SK-N-SH (cell line): ENCODE measurements around the gene RHBDL1.
A peak's percentile ranks its signal among the peaks of the same experiment; 100 is the strongest.

Experiments
- MXI1 ChIP-seq: IDR thresholded peaks from 2 replicates; pipeline ENCODE4 v1.6.1; 2012; ENCODE audit warnings: mild to moderate bottlenecking, low read depth, low read length, improper control_type of control experiment
- RAD21 ChIP-seq: IDR thresholded peaks from 2 replicates; pipeline ENCODE4 v1.6.1; 2012; ENCODE audit warnings: mild to moderate bottlenecking, low read length
- TF ChIP-seq, protein P1 (sequence below): fragments of 200-600 bp; sonication (generic); IDR thresholded peaks from 2 replicates; pipeline ENCODE4 v1.6.1; 2017; ENCODE audit warnings: antibody characterized with exemption, mild to moderate bottlenecking, moderate library complexity
- TF ChIP-seq, protein P2 (sequence below): IDR thresholded peaks from 2 replicates; pipeline ENCODE4 v1.4.0; 2012; ENCODE audit warnings: low read depth

GRCh38 chr16:661184-661821 lies 14.2 kb upstream of the RHBDL1 start:
- TF ChIP-seq MXI1: peak; percentile 13; the same call in 1 of the 2 replicates
- TF ChIP-seq, protein P1, sequence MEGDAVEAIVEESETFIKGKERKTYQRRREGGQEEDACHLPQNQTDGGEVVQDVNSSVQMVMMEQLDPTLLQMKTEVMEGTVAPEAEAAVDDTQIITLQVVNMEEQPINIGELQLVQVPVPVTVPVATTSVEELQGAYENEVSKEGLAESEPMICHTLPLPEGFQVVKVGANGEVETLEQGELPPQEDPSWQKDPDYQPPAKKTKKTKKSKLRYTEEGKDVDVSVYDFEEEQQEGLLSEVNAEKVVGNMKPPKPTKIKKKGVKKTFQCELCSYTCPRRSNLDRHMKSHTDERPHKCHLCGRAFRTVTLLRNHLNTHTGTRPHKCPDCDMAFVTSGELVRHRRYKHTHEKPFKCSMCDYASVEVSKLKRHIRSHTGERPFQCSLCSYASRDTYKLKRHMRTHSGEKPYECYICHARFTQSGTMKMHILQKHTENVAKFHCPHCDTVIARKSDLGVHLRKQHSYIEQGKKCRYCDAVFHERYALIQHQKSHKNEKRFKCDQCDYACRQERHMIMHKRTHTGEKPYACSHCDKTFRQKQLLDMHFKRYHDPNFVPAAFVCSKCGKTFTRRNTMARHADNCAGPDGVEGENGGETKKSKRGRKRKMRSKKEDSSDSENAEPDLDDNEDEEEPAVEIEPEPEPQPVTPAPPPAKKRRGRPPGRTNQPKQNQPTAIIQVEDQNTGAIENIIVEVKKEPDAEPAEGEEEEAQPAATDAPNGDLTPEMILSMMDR: no peak
- TF ChIP-seq RAD21: no peak
- TF ChIP-seq, protein P2, sequence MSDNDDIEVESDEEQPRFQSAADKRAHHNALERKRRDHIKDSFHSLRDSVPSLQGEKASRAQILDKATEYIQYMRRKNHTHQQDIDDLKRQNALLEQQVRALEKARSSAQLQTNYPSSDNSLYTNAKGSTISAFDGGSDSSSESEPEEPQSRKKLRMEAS: no peak
